Neural cell (in vitro differentiated cells): ENCODE results near the gene UGT1A4. TPM values are rescaled to one million over a fixed set of nuclear protein-coding genes. Genes with fewer than 3 reads are reported as not detected.

Source experiments
- H2AFZ ChIP-seq: fragments of 200-600, 300-800 bp; sonication (generic), shearing (Covaris generic); 2 replicates; pipeline ENCODE4 v1.6.0; 2014; ENCODE audit warnings: low read depth, mild to moderate bottlenecking, antibody characterized with exemption, low read length, moderate library complexity
- H3F3A ChIP-seq: fragments of 200-600 bp; shearing (Covaris generic); 2 replicates; pipeline ENCODE4 v1.6.1; 2016; ENCODE audit warnings: mild to moderate bottlenecking, moderate library complexity, mixed read lengths, antibody characterized with exemption, low read length; ENCODE audit not compliant: insufficient read depth, poor library complexity, severe bottlenecking
- H3K27ac ChIP-seq: fragments of 200-600, 300-800 bp; sonication (generic), shearing (Covaris generic); 2 replicates; pipeline ENCODE4 v1.5.1; 2014; ENCODE audit warnings: mild to moderate bottlenecking, low read length, moderate library complexity
- H3K27me3 ChIP-seq: fragments of 300-800, 200-600 bp; sonication (generic), shearing (Covaris generic); 2 replicates; pipeline ENCODE4 v1.6.0; 2014; ENCODE audit warnings: mild to moderate bottlenecking, low read depth, low read length, moderate library complexity; ENCODE audit not compliant: insufficient read depth
- H3K36me3 ChIP-seq: fragments of 300-800, 200-600 bp; sonication (generic), shearing (Covaris generic); 2 replicates; pipeline ENCODE4 v1.5.1; 2014; ENCODE audit warnings: mild to moderate bottlenecking, antibody characterized with exemption, low read length, moderate library complexity; ENCODE audit not compliant: insufficient read depth
- H3K4me2 ChIP-seq: fragments of 300-800, 200-600 bp; sonication (generic), shearing (Covaris generic); 2 replicates; pipeline ENCODE4 v1.6.0; 2014; ENCODE audit warnings: mild to moderate bottlenecking, low read length
- H3K4me3 ChIP-seq: fragments of 300-800, 200-600 bp; sonication (generic), shearing (Covaris generic); 2 replicates; pipeline ENCODE4 v1.5.1; 2014; ENCODE audit warnings: mild to moderate bottlenecking, low read length, moderate library complexity
- H3K79me2 ChIP-seq: fragments of 200-600 bp; shearing (Covaris generic); replicated peaks from 2 replicates; pipeline ENCODE4 v1.6.0; 2014; ENCODE audit warnings: mild to moderate bottlenecking, low read length, moderate library complexity; ENCODE audit not compliant: insufficient read depth
- H3K9ac ChIP-seq: fragments of 300-800, 200-600 bp; sonication (generic), shearing (Covaris generic); 2 replicates; pipeline ENCODE4 v1.6.1; 2016; ENCODE audit warnings: mild to moderate bottlenecking, low read length, mixed read lengths
- H3K9me2 ChIP-seq: fragments of 200-600 bp; shearing (Covaris generic); 2 replicates; pipeline ENCODE4 v1.6.1; 2016; ENCODE audit warnings: mild to moderate bottlenecking, low read length, mixed read lengths; ENCODE audit not compliant: insufficient read depth
- H3K9me3 ChIP-seq: fragments of 200-600, 300-800 bp; sonication (generic), shearing (Covaris generic); 2 replicates; pipeline ENCODE4 v1.6.1; 2016; ENCODE audit warnings: mild to moderate bottlenecking, mixed run types, low read length, moderate library complexity, mixed read lengths
- H4K20me1 ChIP-seq: fragments of 200-600 bp; shearing (Covaris generic); 2 replicates; pipeline ENCODE4 v1.6.1; 2016; ENCODE audit warnings: mild to moderate bottlenecking, mixed run types; ENCODE audit not compliant: insufficient read depth
- CTCF ChIP-seq: fragments of 450-650 bp; IDR thresholded peaks from 2 replicates; pipeline ENCODE4 v1.5.1; 2014; ENCODE audit warnings: antibody characterized with exemption, mild to moderate bottlenecking, moderate library complexity; ENCODE audit not compliant: poor library complexity, severe bottlenecking
- EP300 ChIP-seq: fragments of 450-650 bp; conservative IDR thresholded peaks from 2 replicates; pipeline ENCODE4 v1.6.1; 2014; ENCODE audit warnings: antibody characterized with exemption, mild to moderate bottlenecking, moderate library complexity; ENCODE audit not compliant: poor library complexity, severe bottlenecking
- EZH2 ChIP-seq: fragments of 200-600, 300-800 bp; shearing (Covaris generic), sonication (generic); IDR thresholded peaks from 2 replicates; pipeline ENCODE4 v1.6.1; 2014; ENCODE audit warnings: antibody characterized with exemption, low read length, borderline replicate concordance, mild to moderate bottlenecking; ENCODE audit not compliant: insufficient read depth, poor library complexity, severe bottlenecking
- MXI1 ChIP-seq: fragments of 450-650 bp; conservative IDR thresholded peaks from 2 replicates; pipeline ENCODE4 v1.6.1; 2014; ENCODE audit warnings: antibody characterized with exemption, mild to moderate bottlenecking; ENCODE audit not compliant: poor library complexity, severe bottlenecking
- POLR2AphosphoS5 ChIP-seq: IDR thresholded peaks from 2 replicates; pipeline ENCODE4 v1.6.1; 2012
- RAD21 ChIP-seq: fragments of 450-650 bp; conservative IDR thresholded peaks from 2 replicates; pipeline ENCODE4 v1.6.1; 2014; ENCODE audit warnings: antibody characterized with exemption, mild to moderate bottlenecking, moderate library complexity
- REST ChIP-seq: IDR thresholded peaks from 2 replicates; pipeline ENCODE4 v1.6.1; 2012; ENCODE audit warnings: borderline replicate concordance
- SMC3 ChIP-seq: fragments of 450-650 bp; conservative IDR thresholded peaks from 2 replicates; pipeline ENCODE4 v1.6.1; 2014; ENCODE audit warnings: antibody characterized with exemption, mild to moderate bottlenecking, moderate library complexity; ENCODE audit not compliant: poor library complexity
- TAF1 ChIP-seq: IDR thresholded peaks from 2 replicates; pipeline ENCODE4 v1.6.1; 2012; ENCODE audit warnings: low read depth
- polyA plus RNA-seq: library from polyadenylated mRNA; depleted of rRNA; stranded (reverse); fragments of >200 nt; gene quantifications from 2 replicates; pipeline ENCODE4 v1.2.3, GENCODE V29; 2014

UGT1A4 gene
- polyA plus RNA-seq, 1 donor from 2014 or later: not detected

DNA sequence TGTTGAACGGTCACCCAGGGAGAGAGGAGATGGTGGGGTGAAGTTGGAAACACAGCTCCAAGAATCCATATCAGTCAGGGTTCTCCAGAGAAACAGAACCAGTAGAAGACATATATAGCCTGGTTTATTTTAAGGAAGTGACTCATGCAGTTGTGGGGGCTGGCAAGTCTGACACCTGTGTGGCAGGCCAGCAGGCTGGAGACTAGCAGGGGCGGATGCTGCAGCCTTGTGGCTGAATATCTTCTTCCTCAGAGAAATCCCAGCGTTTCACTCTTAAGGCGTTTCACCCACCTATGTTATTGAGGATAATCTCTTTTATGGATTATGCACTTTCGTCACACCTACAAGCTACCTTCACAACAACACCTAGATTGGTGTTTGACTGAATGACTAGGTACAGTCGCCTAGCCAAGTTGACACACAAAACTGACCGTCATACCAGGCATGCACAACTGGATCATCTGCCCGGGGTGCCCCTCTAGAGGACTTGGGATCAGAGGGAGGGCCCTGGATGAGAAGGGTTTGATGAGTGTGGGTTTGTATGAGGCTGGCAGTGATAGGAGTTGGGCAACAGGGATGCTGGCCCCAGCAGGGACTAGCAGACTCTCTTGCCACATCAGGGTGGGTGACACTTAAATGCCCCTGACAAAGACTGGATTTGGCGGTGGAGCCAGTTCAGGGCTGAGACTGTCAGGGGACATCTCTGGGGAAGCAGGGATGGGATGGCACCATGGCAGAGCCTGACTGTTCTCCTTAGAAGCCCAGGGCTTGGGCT is 83.0 kb downstream of the UGT1A4 start:
- Histone ChIP-seq H3K79me2 (no peaks in the 10 kb centered on the region), H3K4me3 (no peak overlapping the region), H3K27ac (no peak overlapping the region), H3K9me3 (no peaks in the 10 kb centered on the region), H3K4me2 (no peak overlapping the region), H3K36me3 (no peaks in the 10 kb centered on the region), H3K9ac (no peak overlapping the region), H3K9me2 (no peaks in the 10 kb centered on the region), H3F3A (no peaks in the 10 kb centered on the region), H4K20me1 (no peaks in the 10 kb centered on the region), H3K27me3 (no peaks in the 10 kb centered on the region), H2AFZ (no peak overlapping the region)
- no peak for TF ChIP-seq EP300
- TF ChIP-seq REST: no peak
- no peak for TF ChIP-seq POLR2AphosphoS5
- TF ChIP-seq RAD21: no peak
- no peak for TF ChIP-seq MXI1
- TF ChIP-seq EZH2: no peak
- no peak for TF ChIP-seq TAF1
- no peak for TF ChIP-seq CTCF
- TF ChIP-seq SMC3: no peak

DNA sequence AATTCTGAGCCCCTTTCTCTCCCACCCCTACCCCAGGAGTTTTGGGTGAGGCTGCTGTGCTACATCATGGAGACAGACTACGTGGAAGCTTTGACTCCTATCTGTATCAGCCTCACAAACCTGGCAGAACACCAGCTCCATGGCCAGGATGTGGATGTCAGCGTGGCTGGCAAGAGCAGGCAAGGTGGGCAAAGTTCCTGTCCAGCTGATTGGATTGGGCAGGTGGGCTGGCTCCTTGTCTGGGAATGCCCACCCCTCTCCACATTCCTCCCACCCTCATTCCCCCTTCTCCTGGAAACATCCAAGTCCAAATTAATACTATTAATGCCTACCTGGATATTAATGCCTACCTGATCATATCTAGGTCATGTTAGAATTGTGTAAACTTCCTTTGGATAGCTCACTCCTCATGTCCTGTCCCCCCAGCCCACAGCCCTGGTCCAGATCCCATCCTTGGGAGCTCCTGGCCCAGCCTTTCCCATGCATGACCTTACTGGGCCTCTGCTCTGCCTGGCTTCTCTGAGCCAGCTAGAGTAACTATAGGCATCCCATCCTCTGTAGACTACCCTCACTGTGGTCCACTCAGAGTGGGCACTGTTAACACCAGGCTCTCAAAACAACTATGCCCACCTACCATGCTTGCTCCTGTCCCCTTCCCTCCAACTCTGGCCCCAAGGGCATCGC is 83.7 kb downstream of the UGT1A4 start:
- no peaks in the 10 kb centered on the region for H3K27me3 ChIP-seq
- no peak overlapping the region for H3K27ac ChIP-seq
- no peak overlapping the region for H3K4me3 ChIP-seq
- H3K79me2 ChIP-seq: no peaks in the 10 kb centered on the region
- H3K36me3 ChIP-seq: no peaks in the 10 kb centered on the region
- H3K4me2 ChIP-seq: no peak overlapping the region
- no peaks in the 10 kb centered on the region for H3F3A ChIP-seq
- H4K20me1 ChIP-seq: no peaks in the 10 kb centered on the region
- no peaks in the 10 kb centered on the region for H3K9me2 ChIP-seq
- no peak overlapping the region for H2AFZ ChIP-seq
- H3K9me3 ChIP-seq: no peaks in the 10 kb centered on the region
- TF ChIP-seq RAD21 (no peak), EZH2 (no peak)
- no peak overlapping the region for H3K9ac ChIP-seq
